GM21717 (cell line): ENCODE results near the gene NR6A1.

Experiments
- ATAC-seq: cut with Tn5 transposase; IDR thresholded peaks from one replicate; pipeline ENCODE4 v1.9.1; 2021; ENCODE audit warnings: mild to moderate bottlenecking, moderate library complexity; ENCODE audit not compliant: unreplicated experiment

Gene NR6A1

DNA sequence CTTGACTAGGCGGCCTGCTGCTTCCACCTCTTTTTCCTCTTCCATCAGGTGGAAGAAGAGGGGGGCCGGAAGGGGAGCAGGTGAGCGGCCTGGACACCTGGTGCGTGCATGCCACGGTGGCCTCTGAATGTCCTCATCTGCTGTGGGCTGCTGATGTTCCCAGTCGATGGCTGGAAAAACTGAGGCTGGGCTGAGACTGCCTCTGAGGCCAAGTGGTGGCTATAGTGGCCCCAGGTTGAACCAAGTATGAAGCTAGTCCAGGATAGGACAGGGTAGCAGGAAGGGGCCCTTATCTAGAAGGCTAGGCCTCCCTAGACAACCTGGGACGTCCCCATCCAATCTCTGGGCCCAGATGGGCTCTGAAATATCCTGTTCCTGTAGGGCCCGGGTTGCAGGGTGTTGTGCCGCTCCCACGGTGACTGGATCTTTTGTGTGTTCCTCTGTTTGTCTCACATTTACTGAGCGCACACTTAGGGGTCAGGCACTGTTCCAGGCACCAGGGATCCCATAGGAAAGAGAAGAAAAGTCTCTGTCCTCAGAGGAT lies 263.2 kb downstream of the NR6A1 start:
- ATAC-seq: no peak

DNA sequence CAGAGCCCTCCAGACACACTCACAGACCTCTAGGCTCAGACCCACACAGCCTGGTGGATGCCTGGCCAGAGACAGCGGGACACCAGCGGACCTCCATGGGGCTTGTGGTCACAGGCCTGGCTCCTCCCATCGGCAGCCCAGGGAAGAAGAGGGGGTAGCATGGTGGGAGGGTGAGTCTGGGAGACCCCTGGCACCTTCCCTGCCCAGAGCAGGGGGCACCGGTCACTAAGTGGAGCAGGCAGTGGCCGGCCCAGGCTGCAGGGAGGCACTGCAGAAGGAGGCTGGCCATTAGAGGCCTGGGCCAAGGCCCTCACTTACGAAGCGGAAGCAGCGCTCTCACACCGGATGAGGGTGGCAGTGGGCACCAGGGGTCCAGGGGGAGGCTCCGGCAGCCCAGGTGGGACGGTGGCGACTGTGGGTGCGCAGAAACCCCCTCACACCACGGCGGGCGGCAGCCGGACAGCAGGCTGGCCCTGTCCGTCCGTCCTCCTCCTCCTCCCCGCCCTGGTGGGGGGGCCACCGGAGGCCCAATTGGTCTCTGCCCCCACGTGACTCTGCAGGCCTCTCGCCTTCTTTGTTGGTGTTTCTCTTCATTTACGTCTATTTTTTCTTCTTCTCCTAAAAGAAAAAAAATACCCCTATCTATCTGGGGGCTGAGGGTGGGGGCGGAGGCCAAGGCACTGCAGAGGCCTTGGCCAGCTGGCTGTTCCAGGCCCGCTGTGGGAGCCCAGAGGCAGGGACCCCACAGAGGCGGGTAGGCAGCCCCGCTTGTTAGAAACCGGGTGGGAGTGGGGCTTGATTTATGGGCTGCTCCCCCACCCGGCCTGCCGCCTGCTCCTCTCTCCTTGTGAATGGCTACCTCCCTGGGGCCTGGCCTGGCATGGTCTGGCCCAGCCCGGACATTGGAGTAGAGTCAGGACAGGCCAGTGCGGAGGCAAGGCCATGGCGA lies 263.9 kb downstream of the NR6A1 start, which contains the start of gene NR5A1:
Gene NR5A1 (minus strand): TSS at position 469 of the 949 bp plus-strand sequence. CDS start 4,004 bp downstream, outside the sequence.
- no peak for ATAC-seq

DNA sequence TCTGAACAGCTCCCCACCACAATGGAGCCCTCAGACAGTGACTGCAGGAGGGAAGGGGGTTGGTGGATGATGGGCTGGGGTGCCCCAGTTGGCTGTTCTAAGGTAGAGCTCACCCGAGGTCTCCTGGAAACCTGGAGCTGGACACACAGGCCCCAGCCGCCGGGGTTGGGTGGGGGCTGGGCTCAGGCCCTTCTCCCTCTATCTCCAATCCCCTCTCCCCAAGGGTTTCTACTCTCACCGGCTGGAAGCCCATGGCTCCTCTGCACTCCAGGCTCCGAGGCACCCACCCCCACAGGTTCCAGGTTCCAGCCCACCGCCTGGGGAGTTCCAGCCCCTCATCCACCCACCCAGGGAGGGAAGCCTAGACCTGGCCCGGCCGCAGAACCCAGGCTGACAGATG lies 264.7 kb downstream of the NR6A1 start:
- ATAC-seq: no peak

DNA sequence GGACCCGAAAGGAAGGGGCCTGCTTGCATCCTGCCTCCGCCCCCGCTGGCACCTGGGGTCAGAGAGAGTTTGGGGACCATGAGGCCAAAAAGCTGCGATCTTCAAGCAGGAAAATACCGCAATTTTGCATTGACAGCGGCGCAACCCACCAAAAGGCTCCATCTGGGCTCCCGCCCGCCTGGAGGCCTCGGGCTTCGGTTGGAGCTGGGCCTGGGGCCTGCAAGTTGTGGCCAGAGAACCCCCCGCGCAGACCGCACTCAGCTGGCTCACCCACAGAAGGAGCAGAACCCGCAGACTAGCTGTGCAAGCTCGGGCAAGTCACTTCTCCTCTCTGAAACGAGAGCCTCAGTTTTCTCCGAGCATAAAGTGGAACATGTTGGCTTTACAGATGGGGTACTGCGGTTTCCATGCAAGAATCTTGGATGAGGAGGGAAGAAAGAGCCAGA lies 265.2 kb downstream of the NR6A1 start:
- no peak for ATAC-seq

DNA sequence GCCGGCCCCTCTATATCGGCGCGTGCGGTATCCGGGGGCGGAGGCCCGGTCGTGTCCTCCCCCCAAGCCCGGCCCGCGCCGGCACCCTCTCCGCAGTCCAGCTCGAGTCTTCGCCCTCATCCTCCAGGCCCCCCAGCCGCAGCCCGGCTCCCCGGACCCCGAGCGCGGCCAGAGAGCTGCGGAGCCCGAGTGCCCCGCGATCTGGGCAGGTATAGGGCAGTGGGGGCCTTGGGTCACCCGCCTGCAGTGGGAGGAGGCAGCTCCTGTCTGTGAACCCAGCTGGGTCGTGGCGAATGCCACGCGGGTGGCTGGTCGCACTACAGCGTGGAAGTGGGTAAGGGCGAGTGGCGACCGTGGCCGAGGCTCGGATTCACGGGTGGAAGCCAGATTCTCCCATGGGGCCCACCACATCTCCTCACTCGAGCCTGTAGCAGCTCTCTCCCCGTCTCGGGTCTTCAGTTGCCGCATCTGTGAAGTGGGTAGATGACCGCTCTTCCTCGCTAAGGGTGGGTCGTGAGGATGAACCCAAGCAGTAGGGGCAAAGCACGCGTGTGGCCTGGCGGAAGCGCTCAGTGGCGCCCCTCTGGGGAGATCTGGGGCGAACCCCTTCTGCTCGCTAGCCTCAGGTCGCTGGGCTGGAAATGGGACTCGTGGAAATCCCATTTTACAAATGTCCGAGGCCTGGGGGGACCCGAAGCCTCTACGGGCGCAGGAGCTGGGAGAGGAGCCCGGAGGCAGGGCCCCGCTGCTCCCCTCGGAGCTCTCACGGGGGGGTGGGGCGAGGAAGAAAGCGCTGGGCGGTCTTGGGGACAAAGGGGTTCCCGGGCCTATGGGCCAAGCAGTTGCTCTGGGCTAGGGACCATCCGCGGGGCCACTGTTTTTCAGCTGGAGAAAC lies 265.9 kb downstream of the NR6A1 start:
- ATAC-seq: no peak

GRCh38 chr9:124504530-124505005 lies 266.5 kb downstream of the NR6A1 start:
- no peak for ATAC-seq

GRCh38 chr9:124503713-124504529 lies 267.2 kb downstream of the NR6A1 start:
- no peak for ATAC-seq

DNA sequence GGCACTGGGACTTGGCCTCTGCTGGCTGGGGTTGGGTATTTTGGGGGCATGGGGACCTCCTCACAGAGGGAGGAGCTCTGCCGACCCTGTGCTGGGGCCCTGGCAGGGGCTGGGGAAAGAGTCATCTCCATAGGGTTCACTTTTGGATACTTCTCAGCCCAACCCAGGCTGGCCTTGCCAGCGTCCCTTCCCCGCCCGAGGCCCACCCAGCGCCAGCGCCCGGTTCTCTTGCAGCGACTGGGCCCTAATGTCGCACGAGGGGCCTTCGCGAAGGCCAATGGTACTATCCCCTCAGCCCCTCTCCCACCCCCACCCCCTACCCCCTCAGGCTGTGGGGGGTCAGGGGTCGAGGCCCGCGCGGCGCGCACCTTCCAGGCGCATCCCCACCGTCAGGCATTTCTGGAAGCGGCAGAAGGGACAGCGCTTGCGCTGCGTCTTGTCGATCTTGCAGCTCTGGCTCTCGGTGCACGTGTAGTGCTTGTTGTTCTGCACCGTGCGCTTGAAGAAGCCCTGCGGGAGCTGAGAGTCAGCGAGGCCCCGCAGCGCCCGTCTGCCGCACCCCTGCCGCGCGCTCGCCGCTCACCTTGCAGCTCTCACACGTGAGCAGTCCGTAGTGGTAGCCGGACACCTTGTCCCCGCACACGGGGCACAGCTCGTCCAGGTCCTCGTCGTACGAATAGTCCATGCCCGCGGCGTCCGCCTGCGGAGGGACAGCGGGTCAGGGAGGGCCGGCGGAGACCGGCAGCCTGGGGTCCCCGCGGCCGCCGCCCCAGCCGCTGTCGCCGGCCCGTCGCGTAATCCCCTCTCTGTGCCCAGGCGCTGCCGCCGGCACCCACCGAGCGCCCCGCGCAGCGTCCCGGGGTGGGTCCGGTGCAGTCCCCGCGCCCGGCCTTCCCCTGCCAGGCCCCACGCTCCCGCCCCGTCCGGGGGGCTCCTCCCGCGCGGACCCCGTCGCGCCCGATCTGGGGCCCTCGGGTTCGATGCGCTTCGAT lies 268.1 kb downstream of the NR6A1 start:
- no peak for ATAC-seq

DNA sequence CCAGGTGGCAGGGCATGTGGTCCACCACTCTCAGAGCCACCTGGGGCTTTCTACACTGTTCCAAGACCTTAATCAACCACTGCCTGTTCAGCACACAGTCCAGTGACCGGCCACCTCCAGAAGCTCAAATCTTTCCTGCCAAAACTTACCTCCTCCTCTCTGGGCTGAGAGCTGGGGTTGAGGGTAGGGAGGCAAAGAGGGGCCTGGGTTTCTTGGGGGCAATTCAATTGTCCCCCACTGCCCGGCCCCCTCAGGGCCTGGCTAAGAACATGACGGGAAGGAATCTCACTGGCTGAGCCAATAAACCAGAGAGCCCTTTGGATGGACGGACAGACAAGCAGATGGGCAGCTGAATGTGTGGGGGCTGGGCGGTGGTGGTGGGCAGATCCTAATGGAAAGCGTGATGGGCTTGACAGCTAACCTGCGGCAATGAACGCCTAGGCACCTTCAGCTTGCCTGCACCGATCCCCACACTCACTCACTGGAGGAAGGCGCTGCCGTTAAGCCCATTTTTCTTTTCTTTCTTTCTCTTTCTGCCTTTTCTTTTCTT lies 269.3 kb downstream of the NR6A1 start:
- ATAC-seq: no peak

DNA sequence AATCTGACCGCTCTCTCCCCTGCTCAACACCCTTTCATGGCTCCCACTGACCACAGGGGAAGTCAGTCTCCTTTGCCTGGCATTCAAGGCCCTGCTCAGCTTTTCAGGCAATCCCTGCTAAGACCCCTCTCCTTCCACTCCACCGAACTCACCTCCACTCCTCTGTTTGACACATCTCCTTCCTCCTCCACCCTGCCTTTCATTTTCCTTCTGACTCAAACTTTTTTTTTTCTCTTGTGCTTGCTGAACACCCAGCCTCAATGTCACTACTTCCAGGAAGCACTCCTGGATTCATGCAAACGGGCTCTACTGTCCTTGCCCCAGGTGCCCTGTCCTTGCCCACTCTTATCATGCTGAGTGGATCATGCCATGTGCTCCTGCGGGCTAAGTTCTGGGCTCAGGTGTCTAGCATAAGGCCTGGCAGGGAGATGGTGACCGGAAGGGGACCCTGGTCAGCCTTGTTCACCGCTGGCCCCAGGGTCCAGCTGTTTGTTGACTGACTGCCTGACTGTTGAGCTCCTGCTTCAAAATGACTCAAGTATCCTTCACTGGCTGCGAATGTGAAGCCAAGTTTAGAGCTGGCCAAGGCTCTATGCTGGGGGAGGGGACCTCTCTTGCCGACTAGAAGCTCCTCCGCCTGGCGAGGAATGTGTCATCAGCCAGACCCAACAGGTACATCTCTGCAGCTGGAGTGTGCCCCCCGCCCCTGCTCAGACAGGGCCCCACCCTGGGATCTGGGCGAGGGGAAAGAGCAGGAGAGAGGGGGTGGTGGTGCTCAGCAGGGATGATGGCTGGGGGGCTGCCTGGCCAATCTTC lies 270.1 kb downstream of the NR6A1 start:
- ATAC-seq: no peak

GRCh38 chr9:124500028-124500795 lies 270.9 kb downstream of the NR6A1 start:
- no peak for ATAC-seq

DNA sequence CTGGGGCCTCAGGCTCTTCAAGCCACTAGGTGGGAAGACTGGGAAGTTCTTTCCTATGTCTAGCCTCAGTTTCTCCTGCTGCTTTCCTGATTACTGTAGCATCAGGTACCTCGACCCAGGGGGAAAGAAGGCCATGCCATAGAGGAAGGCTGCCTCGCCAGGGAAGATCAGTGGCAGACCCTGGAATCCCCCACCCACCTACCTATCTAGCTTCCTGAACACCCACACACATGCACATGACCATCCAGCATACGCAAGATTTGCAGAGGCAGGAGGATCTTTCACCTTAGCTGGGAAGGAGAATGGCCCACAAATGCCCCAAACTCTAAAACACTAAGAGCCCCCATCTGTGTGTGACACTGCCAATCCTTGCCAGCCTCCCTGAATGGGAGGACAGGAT lies 271.9 kb downstream of the NR6A1 start:
- ATAC-seq: no peak

DNA sequence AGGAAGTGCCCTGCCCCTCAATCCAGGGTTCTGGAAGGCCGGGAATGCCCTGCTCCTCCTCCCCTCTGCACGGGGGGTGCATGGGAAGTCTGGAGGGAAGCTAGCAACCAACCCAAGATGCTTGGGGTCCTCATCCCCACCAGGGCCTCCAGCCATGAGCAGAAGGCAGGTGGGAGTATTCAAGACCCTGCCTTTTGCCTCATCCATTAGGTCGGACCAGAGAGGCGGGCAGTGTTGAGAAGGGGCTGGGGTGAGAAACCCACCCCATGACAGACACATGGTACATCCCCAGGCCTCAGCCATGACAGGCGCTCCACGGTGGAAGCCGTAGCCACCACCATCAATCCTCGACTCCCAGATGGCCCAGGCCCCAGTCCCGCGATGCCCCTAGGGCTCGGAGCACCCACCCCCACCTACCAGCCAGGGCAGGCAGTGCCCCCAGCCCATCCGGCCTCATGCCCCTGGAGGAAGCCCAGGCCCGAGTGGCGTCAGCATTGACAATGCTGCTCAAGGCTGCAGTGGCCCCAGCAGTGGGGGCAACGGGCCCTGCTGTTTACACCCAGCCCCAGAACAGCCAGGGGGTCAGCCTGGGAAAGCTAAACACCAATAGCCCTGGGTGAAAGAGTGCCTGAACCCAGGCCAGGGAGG lies 272.5 kb downstream of the NR6A1 start:
- no peak for ATAC-seq

- no peak for ATAC-seq
Observed at GRCh38 chr9:124498040-124498439, 273.1 kb downstream of the NR6A1 start.

DNA sequence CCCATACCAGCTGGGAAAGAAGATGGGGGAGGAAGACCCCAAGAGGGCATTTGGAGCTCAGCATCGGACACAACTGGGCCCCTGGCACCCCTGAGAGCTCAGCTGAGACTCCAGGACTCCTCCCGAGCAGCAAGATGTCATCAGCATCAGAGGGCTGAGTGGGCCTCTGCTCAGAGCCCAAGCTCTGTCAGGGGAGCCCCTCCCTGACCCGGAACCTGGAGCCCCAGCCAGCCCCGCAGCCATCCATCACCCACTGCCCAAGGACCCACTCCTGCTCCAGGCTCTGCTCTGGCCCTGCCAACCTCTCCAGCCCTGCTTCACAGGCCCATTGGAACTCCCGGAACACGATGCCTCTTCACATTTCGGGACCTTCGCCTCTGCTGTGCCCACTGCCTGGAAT lies 273.7 kb downstream of the NR6A1 start:
- ATAC-seq: no peak

DNA sequence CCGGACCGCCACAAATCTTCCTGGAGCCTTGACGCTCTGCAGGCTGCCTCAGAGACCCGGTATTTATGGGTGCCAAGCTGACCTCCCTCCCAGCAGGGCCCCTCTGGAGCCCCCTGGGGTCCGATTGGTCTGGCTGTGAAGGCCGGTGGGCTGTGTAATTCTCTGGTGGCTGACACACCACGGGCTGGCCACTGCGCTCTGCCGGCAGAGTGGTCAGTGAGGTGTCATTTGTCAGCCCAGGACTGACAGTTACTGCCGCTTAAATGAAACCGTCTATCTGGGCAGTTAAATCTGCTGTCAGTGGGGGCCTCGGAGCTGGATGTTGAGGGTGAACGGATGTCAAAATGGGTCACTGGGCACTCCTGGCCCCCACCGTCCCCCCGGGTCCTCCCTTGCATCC lies 274.6 kb downstream of the NR6A1 start:
- no peak for ATAC-seq

GRCh38 chr9:124496075-124496449 lies 275.0 kb downstream of the NR6A1 start:
- no peak for ATAC-seq
